Stomach (tissue), 4 donors: ENCODE measurements around the gene MZT2A.
"Not testable (repeated sequence)": the region's sequence is repeated elsewhere in the genome, so short reads cannot be mapped to it uniquely, and the experiment has no call there.

Experiments used
- CTCF ChIP-seq, 7 experiments: fragments of 450-650 bp in 4 of 7; fragments of 200-600 bp in 3 of 7; sonication (generic) in 3 of 7; IDR thresholded peaks; one replicate each; pipeline ENCODE4 v1.5.1; 2016 to 2019; ENCODE audit warnings: antibody characterized with exemption in 7 of 7, control low read depth in 2 of 7, mild to moderate bottlenecking in 1 of 7
- POLR2A ChIP-seq, 4 donors: fragments of 450-650 bp; IDR thresholded peaks; one replicate each; pipeline ENCODE4 v1.6.1; 2016; ENCODE audit warnings: antibody characterized with exemption in 4 of 4, control low read depth in 2 of 4, mild to moderate bottlenecking in 1 of 4, moderate library complexity in 1 of 4
- POLR2AphosphoS5 ChIP-seq, 3 donors: sonication (generic); formaldehyde crosslinking; IDR thresholded peaks; one replicate each; pipeline ENCODE4 v1.6.1; 2016; ENCODE audit warnings: antibody characterized with exemption in 3 of 3

- not testable (repeated sequence) for TF ChIP-seq CTCF, POLR2AphosphoS5, POLR2A (IDR thresholded peaks at IDR 0.05)
Measured at GRCh38 chr2:131528981-131529863, 37.0 kb upstream of the MZT2A start.
